Peyer's patch (tissue), 4 donors: Measurements from ENCODE around the gene ILF3. TPM values are rescaled to one million over a fixed set of nuclear protein-coding genes. Genes with fewer than 3 reads are reported as not detected.

Experiments used
- DNase-seq, 3 donors: peaks; one replicate each; pipeline ENCODE4 v3.0.0-alpha.2; 2017 to 2019
- H3K27ac ChIP-seq, 4 donors: fragments of 200-600 bp; sonication (generic); one replicate each; pipeline ENCODE4 v1.5.1; 2016 to 2019
- H3K27me3 ChIP-seq, 2 donors: fragments of 200-600 bp; sonication (generic); one replicate each; pipeline ENCODE4 v1.5.1; 2019
- H3K36me3 ChIP-seq, 3 donors: fragments of 200-600 bp; sonication (generic); one replicate each; pipeline ENCODE4 v1.5.1; 2016 to 2019
- H3K4me1 ChIP-seq, 4 donors: fragments of 200-600 bp; sonication (generic); one replicate each; pipeline ENCODE4 v1.5.1; 2016 to 2019
- H3K4me3 ChIP-seq, 4 donors: fragments of 200-600 bp; sonication (generic); 1 replicate in 3 of 4; 2 replicates in 1 of 4; pipeline ENCODE4 v1.5.1; 2016 to 2019; ENCODE audit warnings: mild to moderate bottlenecking in 1 of 4
- H3K9me3 ChIP-seq, 4 donors: fragments of 200-600 bp; sonication (generic); one replicate each; pipeline ENCODE4 v1.5.1; 2016 to 2019; ENCODE audit warnings: mild to moderate bottlenecking in 1 of 4
- CTCF ChIP-seq, 6 experiments: fragments of 450-650 bp in 4 of 6; fragments of 200-600 bp in 2 of 6; sonication (generic) in 1 of 6; IDR thresholded peaks; one replicate each; pipeline ENCODE4 v1.5.1; 2017 to 2019; ENCODE audit warnings: antibody characterized with exemption in 6 of 6, mild to moderate bottlenecking in 3 of 6, moderate library complexity in 1 of 6
- POLR2A ChIP-seq, 2 donors: fragments of 450-650 bp; IDR thresholded peaks; one replicate each; pipeline ENCODE4 v1.5.1; 2017; ENCODE audit warnings: antibody characterized with exemption in 2 of 2, mild to moderate bottlenecking in 2 of 2, moderate library complexity in 2 of 2
- total RNA-seq, 4 donors: library from RNA; depleted of rRNA; stranded (reverse); fragments of >200 nt; gene quantifications; one replicate each; pipeline ENCODE4 v1.1.0, GENCODE V29; 2016

Gene ILF3
- total RNA-seq, 4 donors from 2014 or later: 73.4 to 227 (median 139) TPM

DNA sequence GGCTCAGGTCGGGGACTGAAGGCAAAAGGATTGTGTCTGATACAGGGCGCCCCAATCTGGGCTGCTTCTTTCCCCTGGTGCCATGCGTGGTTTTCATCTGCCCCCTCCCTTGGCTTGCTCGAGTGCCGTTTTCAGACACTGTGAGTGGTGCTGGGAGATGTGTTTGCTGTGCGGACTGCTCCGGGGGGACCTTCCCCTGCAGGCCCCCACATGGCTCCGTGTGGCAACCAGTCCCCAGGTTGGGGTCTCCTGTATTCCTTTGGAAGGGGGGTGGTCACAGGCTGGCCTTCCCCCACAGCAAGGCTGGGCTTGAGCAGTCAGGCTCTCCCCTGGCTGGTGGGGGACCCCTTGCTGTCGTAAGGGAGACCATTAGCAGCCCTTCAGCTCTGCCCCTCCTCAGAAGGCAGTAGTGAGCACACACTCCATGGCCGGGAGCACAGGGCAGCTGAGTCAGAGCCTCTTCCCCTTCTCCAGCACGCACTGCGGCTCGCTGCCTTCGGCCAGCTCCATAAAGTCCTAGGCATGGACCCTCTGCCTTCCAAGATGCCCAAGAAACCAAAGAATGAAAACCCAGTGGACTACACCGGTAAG, 26.5 kb downstream of the ILF3 start:
- H3K4me1 ChIP-seq: no peaks in the 10 kb centered on the region
- no peak for DNase-seq
- H3K36me3 ChIP-seq: peaks cover 0 to 97% (median 4%) of the 10 kb centered on the region in 3 donors
- H3K27me3 ChIP-seq: no peaks in the 10 kb centered on the region
- no peak overlapping the region for H3K4me3 ChIP-seq
- TF ChIP-seq POLR2A (IDR thresholded peaks at IDR 0.05): no peak
- TF ChIP-seq CTCF (IDR thresholded peaks at IDR 0.05): no peak
- no peaks in the 10 kb centered on the region for H3K9me3 ChIP-seq
- no peak overlapping the region for H3K27ac ChIP-seq

GRCh38 chr19:10681658-10682057, 27.5 kb downstream of the ILF3 start:
- no peak overlapping the region for H3K4me3 ChIP-seq
- no peaks in the 10 kb centered on the region for H3K9me3 ChIP-seq
- TF ChIP-seq POLR2A (IDR thresholded peaks at IDR 0.05): no peak
- no peaks in the 10 kb centered on the region for H3K27me3 ChIP-seq
- DNase-seq: no peak
- H3K4me1 ChIP-seq: no peaks in the 10 kb centered on the region
- no peak overlapping the region for H3K27ac ChIP-seq
- H3K36me3 ChIP-seq: peaks cover 0 to 100% (median 4%) of the 10 kb centered on the region in 3 donors

GRCh38 chr19:10682397-10683063, 28.4 kb downstream of the ILF3 start:
- no peak for TF ChIP-seq POLR2A (IDR thresholded peaks at IDR 0.05)
- no peak for TF ChIP-seq CTCF (IDR thresholded peaks at IDR 0.05)
- no peak for DNase-seq
- H3K36me3 ChIP-seq: peaks cover 0 to 100% (median 4%) of the 10 kb centered on the region in 3 donors

GRCh38 chr19:10683064-10683426, 28.9 kb downstream of the ILF3 start:
- Histone ChIP-seq H3K9me3 (no peaks in the 10 kb centered on the region), H3K4me1 (no peaks in the 10 kb centered on the region), H3K36me3 (peaks cover 0 to 100% (median 4%) of the 10 kb centered on the region in 3 donors), H3K27ac (no peak overlapping the region), H3K4me3 (no peak overlapping the region), H3K27me3 (no peaks in the 10 kb centered on the region)
- TF ChIP-seq CTCF (IDR thresholded peaks at IDR 0.05) (no peak), POLR2A (IDR thresholded peaks at IDR 0.05) (no peak)
- no peak for DNase-seq

More at GRCh38 chr19:10682397-10683063, 28.4 kb downstream of the ILF3 start:
- Histone ChIP-seq H3K27ac (no peak overlapping the region), H3K27me3 (no peaks in the 10 kb centered on the region), H3K4me1 (no peaks in the 10 kb centered on the region), H3K4me3 (no peak overlapping the region), H3K9me3 (no peaks in the 10 kb centered on the region)

GRCh38 chr19:10683582-10683981, 29.4 kb downstream of the ILF3 start:
- H3K36me3 ChIP-seq: peaks cover 0 to 100% (median 4%) of the 10 kb centered on the region in 3 donors
- no peak overlapping the region for H3K27ac ChIP-seq

More at GRCh38 chr19:10683582-10683981, 29.4 kb downstream of the ILF3 start:
- H3K4me1 ChIP-seq: no peaks in the 10 kb centered on the region
- H3K27me3 ChIP-seq: no peaks in the 10 kb centered on the region
- no peaks in the 10 kb centered on the region for H3K9me3 ChIP-seq
- no peak for TF ChIP-seq POLR2A (IDR thresholded peaks at IDR 0.05)
- TF ChIP-seq CTCF (IDR thresholded peaks at IDR 0.05): no peak
- DNase-seq: no peak
- H3K4me3 ChIP-seq: no peak overlapping the region
